Measurements from ENCODE around the gene CERS5.

The CERS5 gene

GRCh38 chr12:50205648-50206047 lies 38.5 kb upstream of the CERS5 start:
- H3K9me3 ChIP-seq (ENCODE audit: insufficient read depth, low read length) = no peaks in the 10 kb centered on the region
- H3K36me3 ChIP-seq (ENCODE audit: insufficient read depth, insufficient read length, low read length) = peaks cover 38% of the 10 kb centered on the region

DNA sequence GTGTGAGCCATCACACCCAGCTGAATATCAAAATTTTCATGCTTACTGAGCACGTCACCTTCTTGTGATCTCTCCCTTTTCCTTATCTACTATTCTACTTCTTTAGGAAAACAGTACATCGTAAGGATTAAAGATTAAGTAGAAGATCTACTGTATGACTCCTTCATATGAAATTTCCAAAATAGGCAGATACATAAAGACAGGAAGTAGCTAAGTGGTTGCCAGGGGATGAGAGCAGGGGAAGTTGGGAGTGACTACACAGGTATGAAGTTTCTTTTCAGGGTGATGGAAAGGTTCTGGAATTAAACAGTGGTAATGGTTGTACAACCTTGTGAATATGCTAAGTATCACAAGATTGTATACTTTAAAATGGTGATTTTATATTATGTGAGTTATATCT lies 36.5 kb upstream of the CERS5 start:
- Histone ChIP-seq H3K4me3 (ENCODE audit: insufficient read length, low read depth) (no peak overlapping the region), H3K27me3 (ENCODE audit: insufficient read depth, insufficient read length) (no peaks in the 10 kb centered on the region), H3K9me3 (ENCODE audit: insufficient read depth, low read length) (no peaks in the 10 kb centered on the region), H3K36me3 (ENCODE audit: insufficient read depth, insufficient read length, low read length) (peaks cover 53% of the 10 kb centered on the region), H3K9ac (ENCODE audit: insufficient read length, low read depth) (no peak overlapping the region), H3K4me1 (ENCODE audit: insufficient read depth, insufficient read length) (no peaks in the 10 kb centered on the region)
- DNase-seq (ENCODE audit: low read depth, low spot score) = no peak
- TF ChIP-seq YY1 (IDR thresholded peaks at IDR 0.05; ENCODE audit: insufficient read depth, insufficient read length) (no peak), ZNF274 (IDR thresholded peaks at IDR 0.05; ENCODE audit: low read depth, low read length) (no peak), SUZ12 (IDR thresholded peaks at IDR 0.05; ENCODE audit: extremely low read depth, insufficient read depth, insufficient read length) (no peak)

More at GRCh38 chr12:50205648-50206047, 38.5 kb upstream of the CERS5 start:
- no peak for DNase-seq (ENCODE audit: low read depth, low spot score)
- Histone ChIP-seq H3K4me3 (ENCODE audit: insufficient read length, low read depth) (no peak overlapping the region), H3K27me3 (ENCODE audit: insufficient read depth, insufficient read length) (no peaks in the 10 kb centered on the region), H3K9ac (ENCODE audit: insufficient read length, low read depth) (no peak overlapping the region), H3K4me1 (ENCODE audit: insufficient read depth, insufficient read length) (no peaks in the 10 kb centered on the region)
- TF ChIP-seq ZNF274 (IDR thresholded peaks at IDR 0.05; ENCODE audit: low read depth, low read length) (no peak), YY1 (IDR thresholded peaks at IDR 0.05; ENCODE audit: insufficient read depth, insufficient read length) (no peak), SUZ12 (IDR thresholded peaks at IDR 0.05; ENCODE audit: extremely low read depth, insufficient read depth, insufficient read length) (no peak)

- H3K27me3 ChIP-seq (ENCODE audit: insufficient read depth, insufficient read length) = no peaks in the 10 kb centered on the region
- H3K4me1 ChIP-seq (ENCODE audit: insufficient read depth, insufficient read length) = no peaks in the 10 kb centered on the region
- DNase-seq (ENCODE audit: low read depth, low spot score) = no peak
- H3K4me3 ChIP-seq (ENCODE audit: insufficient read length, low read depth) = no peak overlapping the region
- H3K9me3 ChIP-seq (ENCODE audit: insufficient read depth, low read length) = no peaks in the 10 kb centered on the region
- H3K9ac ChIP-seq (ENCODE audit: insufficient read length, low read depth) = no peak overlapping the region
- no peak for TF ChIP-seq YY1 (IDR thresholded peaks at IDR 0.05; ENCODE audit: insufficient read depth, insufficient read length)
- no peak for TF ChIP-seq SUZ12 (IDR thresholded peaks at IDR 0.05; ENCODE audit: extremely low read depth, insufficient read depth, insufficient read length)
- TF ChIP-seq ZNF274 (IDR thresholded peaks at IDR 0.05; ENCODE audit: low read depth, low read length) = no peak
- H3K36me3 ChIP-seq (ENCODE audit: insufficient read depth, insufficient read length, low read length) = peaks cover 65% of the 10 kb centered on the region
Measured at GRCh38 chr12:50201987-50202521, 34.9 kb upstream of the CERS5 start.

- Histone ChIP-seq H3K4me1 (ENCODE audit: insufficient read depth, insufficient read length) (no peaks in the 10 kb centered on the region), H3K9ac (ENCODE audit: insufficient read length, low read depth) (no peak overlapping the region), H3K9me3 (ENCODE audit: insufficient read depth, low read length) (no peaks in the 10 kb centered on the region), H3K4me3 (ENCODE audit: insufficient read length, low read depth) (no peak overlapping the region), H3K36me3 (ENCODE audit: insufficient read depth, insufficient read length, low read length) (peaks cover 73% of the 10 kb centered on the region), H3K27me3 (ENCODE audit: insufficient read depth, insufficient read length) (no peaks in the 10 kb centered on the region)
- no peak for TF ChIP-seq YY1 (IDR thresholded peaks at IDR 0.05; ENCODE audit: insufficient read depth, insufficient read length)
- no peak for TF ChIP-seq ZNF274 (IDR thresholded peaks at IDR 0.05; ENCODE audit: low read depth, low read length)
- no peak for TF ChIP-seq SUZ12 (IDR thresholded peaks at IDR 0.05; ENCODE audit: extremely low read depth, insufficient read depth, insufficient read length)
- DNase-seq (ENCODE audit: low read depth, low spot score) = no peak
Measured at GRCh38 chr12:50200552-50201273, 33.5 kb upstream of the CERS5 start.

DNA sequence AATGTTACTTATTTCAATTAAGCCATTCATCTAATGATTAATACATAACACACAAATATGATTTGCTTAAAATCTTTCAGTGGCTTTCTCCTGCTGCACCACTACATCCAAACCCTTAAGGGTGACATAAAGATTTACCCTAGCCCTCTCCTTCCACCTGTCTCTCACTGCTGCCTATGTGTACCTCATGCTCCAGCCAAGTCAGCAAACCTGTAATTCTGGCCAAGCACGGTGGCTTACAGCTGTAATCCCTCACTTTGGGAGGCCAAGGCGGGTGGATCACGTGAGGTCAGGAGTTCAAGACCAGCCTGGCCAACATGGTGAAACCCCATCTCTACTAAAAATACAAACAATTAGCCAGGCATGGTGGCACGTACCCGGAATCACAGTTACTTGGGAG lies 31.7 kb upstream of the CERS5 start:
- Histone ChIP-seq H3K36me3 (ENCODE audit: insufficient read depth, insufficient read length, low read length) (peaks cover 68% of the 10 kb centered on the region), H3K4me3 (ENCODE audit: insufficient read length, low read depth) (no peak overlapping the region), H3K9ac (ENCODE audit: insufficient read length, low read depth) (no peak overlapping the region), H3K4me1 (ENCODE audit: insufficient read depth, insufficient read length) (no peaks in the 10 kb centered on the region), H3K27me3 (ENCODE audit: insufficient read depth, insufficient read length) (no peaks in the 10 kb centered on the region), H3K9me3 (ENCODE audit: insufficient read depth, low read length) (no peaks in the 10 kb centered on the region)
- no peak for DNase-seq (ENCODE audit: low read depth, low spot score)
- TF ChIP-seq SUZ12 (IDR thresholded peaks at IDR 0.05; ENCODE audit: extremely low read depth, insufficient read depth, insufficient read length) (no peak), YY1 (IDR thresholded peaks at IDR 0.05; ENCODE audit: insufficient read depth, insufficient read length) (no peak), ZNF274 (IDR thresholded peaks at IDR 0.05; ENCODE audit: low read depth, low read length) (no peak)

- Histone ChIP-seq H3K27me3 (ENCODE audit: insufficient read depth, insufficient read length) (no peaks in the 10 kb centered on the region), H3K4me1 (ENCODE audit: insufficient read depth, insufficient read length) (no peaks in the 10 kb centered on the region), H3K4me3 (ENCODE audit: insufficient read length, low read depth) (no peak overlapping the region), H3K9ac (ENCODE audit: insufficient read length, low read depth) (no peak overlapping the region), H3K36me3 (ENCODE audit: insufficient read depth, insufficient read length, low read length) (peaks cover 67% of the 10 kb centered on the region), H3K9me3 (ENCODE audit: insufficient read depth, low read length) (no peaks in the 10 kb centered on the region)
- TF ChIP-seq YY1 (IDR thresholded peaks at IDR 0.05; ENCODE audit: insufficient read depth, insufficient read length) (no peak), ZNF274 (IDR thresholded peaks at IDR 0.05; ENCODE audit: low read depth, low read length) (no peak), SUZ12 (IDR thresholded peaks at IDR 0.05; ENCODE audit: extremely low read depth, insufficient read depth, insufficient read length) (no peak)
- DNase-seq (ENCODE audit: low read depth, low spot score) = no peak
Measured at GRCh38 chr12:50197297-50197727, 30.1 kb upstream of the CERS5 start.

- Histone ChIP-seq H3K9ac (ENCODE audit: insufficient read length, low read depth) (no peak overlapping the region), H3K4me1 (ENCODE audit: insufficient read depth, insufficient read length) (no peaks in the 10 kb centered on the region), H3K36me3 (ENCODE audit: insufficient read depth, insufficient read length, low read length) (peaks cover 70% of the 10 kb centered on the region)
Measured at GRCh38 chr12:50196537-50196936, 29.4 kb upstream of the CERS5 start.

More at GRCh38 chr12:50196537-50196936, 29.4 kb upstream of the CERS5 start:
- Histone ChIP-seq H3K9me3 (ENCODE audit: insufficient read depth, low read length) (no peaks in the 10 kb centered on the region), H3K27me3 (ENCODE audit: insufficient read depth, insufficient read length) (no peaks in the 10 kb centered on the region), H3K4me3 (ENCODE audit: insufficient read length, low read depth) (no peak overlapping the region)
- TF ChIP-seq YY1 (IDR thresholded peaks at IDR 0.05; ENCODE audit: insufficient read depth, insufficient read length) (no peak), SUZ12 (IDR thresholded peaks at IDR 0.05; ENCODE audit: extremely low read depth, insufficient read depth, insufficient read length) (no peak), ZNF274 (IDR thresholded peaks at IDR 0.05; ENCODE audit: low read depth, low read length) (no peak)
- DNase-seq (ENCODE audit: low read depth, low spot score) = no peak

Data from NT2/D1 (cell line).